ENCODE data around the gene TMEM14B.
"Not testable (repeated sequence)": the region's sequence is repeated elsewhere in the genome, so short reads cannot be mapped to it uniquely, and the experiment has no call there.

TMEM14B gene

DNA sequence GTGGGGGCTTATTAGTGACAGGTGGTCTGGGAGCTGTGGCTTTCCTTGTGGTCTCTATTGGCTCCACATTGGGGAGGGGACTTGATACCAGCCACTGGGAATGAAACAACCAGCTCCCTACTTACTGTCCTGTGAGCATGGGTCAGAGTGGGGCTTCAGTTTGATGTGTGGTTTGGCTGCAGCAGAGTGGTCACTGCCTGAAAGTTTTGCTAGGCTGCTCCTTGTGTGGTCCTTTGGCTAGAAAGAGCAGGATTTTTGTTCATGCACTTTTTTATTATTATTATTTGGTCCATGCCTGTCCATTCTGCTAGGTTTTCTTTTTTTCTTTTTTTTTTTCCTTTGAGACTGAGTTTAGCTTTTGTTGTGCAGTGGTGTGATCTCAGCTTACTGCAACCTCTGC is 7.5 kb upstream of the TMEM14B start:
- TF ChIP-seq, protein P1, sequence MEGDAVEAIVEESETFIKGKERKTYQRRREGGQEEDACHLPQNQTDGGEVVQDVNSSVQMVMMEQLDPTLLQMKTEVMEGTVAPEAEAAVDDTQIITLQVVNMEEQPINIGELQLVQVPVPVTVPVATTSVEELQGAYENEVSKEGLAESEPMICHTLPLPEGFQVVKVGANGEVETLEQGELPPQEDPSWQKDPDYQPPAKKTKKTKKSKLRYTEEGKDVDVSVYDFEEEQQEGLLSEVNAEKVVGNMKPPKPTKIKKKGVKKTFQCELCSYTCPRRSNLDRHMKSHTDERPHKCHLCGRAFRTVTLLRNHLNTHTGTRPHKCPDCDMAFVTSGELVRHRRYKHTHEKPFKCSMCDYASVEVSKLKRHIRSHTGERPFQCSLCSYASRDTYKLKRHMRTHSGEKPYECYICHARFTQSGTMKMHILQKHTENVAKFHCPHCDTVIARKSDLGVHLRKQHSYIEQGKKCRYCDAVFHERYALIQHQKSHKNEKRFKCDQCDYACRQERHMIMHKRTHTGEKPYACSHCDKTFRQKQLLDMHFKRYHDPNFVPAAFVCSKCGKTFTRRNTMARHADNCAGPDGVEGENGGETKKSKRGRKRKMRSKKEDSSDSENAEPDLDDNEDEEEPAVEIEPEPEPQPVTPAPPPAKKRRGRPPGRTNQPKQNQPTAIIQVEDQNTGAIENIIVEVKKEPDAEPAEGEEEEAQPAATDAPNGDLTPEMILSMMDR (IDR thresholded peaks at IDR 0.05; ENCODE audit: insufficient read depth, low read length, poor library complexity, severe bottlenecking): no peak
- no peak for DNase-seq (ENCODE audit: extremely low read depth, insufficient read length)
- H3K36me3 ChIP-seq (ENCODE audit: control insufficient read depth, insufficient read depth, low read length): no peaks in the 10 kb centered on the region
- no peak overlapping the region for H3K4me3 ChIP-seq (replicated peaks; ENCODE audit: low read depth, low read length)
- H3K27me3 ChIP-seq (replicated peaks; ENCODE audit: control insufficient read depth, insufficient read depth, low read length): no peaks in the 10 kb centered on the region

DNA sequence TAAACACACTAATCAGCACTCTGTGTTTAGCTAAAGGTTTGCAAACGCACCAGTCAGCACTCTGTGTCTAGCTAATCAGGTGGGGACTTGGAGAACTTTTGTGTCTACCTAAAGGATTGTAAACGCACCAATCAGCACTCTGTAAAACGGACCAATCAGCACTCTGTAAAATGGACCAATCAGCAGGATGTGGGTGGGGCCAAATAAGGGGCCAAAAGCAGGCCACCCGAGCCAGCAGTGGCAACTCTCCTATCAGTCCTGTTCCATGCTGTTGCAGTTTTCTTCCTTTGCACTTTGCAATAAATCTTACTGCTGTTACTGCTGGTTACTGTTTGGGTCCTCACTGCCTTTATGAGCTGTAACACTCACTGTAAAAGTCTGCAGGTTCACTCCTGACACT is 6.0 kb upstream of the TMEM14B start:
- not testable (repeated sequence) for DNase-seq (ENCODE audit: extremely low read depth, insufficient read length); H3K36me3 ChIP-seq (ENCODE audit: control insufficient read depth, insufficient read depth, low read length); H3K27me3 ChIP-seq (replicated peaks; ENCODE audit: control insufficient read depth, insufficient read depth, low read length); H3K4me3 ChIP-seq (replicated peaks; ENCODE audit: low read depth, low read length)

DNA sequence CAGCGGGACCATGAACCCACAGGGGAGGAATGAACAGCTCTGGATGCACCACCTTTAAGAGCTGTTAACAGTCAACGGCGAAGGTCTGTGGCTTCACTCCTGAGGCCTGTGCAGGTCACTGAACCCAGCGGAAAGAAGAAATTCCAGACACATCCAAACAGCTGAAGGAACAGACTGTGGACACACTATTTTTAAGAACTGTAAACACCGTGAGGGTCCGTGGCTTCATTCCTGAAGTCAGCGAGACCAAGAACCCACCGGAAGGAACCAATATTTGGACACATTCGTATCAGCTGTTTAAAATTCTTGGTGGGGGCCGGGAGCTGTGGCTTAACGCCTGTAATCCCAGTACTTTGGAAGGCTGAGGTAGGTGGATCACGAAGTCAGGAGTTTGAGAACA is 5.4 kb upstream of the TMEM14B start:
- H3K27me3 ChIP-seq (replicated peaks; ENCODE audit: control insufficient read depth, insufficient read depth, low read length): no peaks in the 10 kb centered on the region
- H3K4me3 ChIP-seq (replicated peaks; ENCODE audit: low read depth, low read length): no peak overlapping the region
- TF ChIP-seq, protein P1 (IDR thresholded peaks at IDR 0.05; ENCODE audit: insufficient read depth, low read length, poor library complexity, severe bottlenecking): no peak
- H3K36me3 ChIP-seq (ENCODE audit: control insufficient read depth, insufficient read depth, low read length): no peaks in the 10 kb centered on the region
- no peak for DNase-seq (ENCODE audit: extremely low read depth, insufficient read length)

DNA sequence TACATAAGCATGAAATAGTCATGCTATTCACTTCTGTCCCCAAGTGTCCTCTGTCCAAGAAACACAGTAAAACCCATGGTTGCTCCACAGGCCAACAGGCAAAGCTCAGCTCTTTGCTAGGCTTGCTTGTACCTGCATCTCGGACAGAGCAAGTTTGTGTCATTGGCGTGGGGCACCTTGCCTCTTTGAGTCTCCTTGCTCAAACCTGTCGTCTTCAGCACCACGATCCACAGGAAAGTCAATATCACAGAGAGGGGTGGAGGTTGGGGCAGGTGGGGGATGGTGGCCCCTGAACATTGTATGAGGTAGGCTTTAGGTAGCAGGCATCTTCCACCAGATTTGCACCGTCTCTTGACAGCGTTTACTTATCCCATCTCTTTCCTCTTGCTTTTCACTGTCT is 4.1 kb upstream of the TMEM14B start:
- no peak for DNase-seq (ENCODE audit: extremely low read depth, insufficient read length)
- TF ChIP-seq, protein P1 (IDR thresholded peaks at IDR 0.05; ENCODE audit: insufficient read depth, low read length, poor library complexity, severe bottlenecking): no peak
- Histone ChIP-seq H3K36me3 (ENCODE audit: control insufficient read depth, insufficient read depth, low read length) (no peaks in the 10 kb centered on the region), H3K27me3 (replicated peaks; ENCODE audit: control insufficient read depth, insufficient read depth, low read length) (no peaks in the 10 kb centered on the region), H3K4me3 (replicated peaks; ENCODE audit: low read depth, low read length) (no peak overlapping the region)

DNA sequence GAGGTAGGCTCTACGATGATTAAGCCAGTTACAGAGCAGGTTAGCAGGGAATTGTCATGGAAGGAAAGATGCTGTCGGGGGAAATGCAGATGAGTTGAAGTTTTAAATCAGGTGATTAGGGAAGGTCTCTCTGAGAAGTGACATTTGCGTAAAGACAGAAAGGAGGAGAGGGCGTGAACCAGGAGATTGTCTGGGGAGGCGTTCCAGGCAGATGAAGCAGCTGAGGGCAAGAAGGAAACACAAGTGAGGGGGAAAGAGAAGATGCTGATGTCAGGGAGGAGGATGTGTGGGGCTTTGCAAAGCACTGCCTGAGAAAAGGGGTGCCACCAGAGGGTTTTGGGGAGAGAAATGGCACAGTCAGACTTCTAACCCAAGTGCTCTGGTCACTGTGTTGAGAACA is 2.5 kb upstream of the TMEM14B start:
- Histone ChIP-seq H3K4me3 (replicated peaks; ENCODE audit: low read depth, low read length) (no peak overlapping the region), H3K27me3 (replicated peaks; ENCODE audit: control insufficient read depth, insufficient read depth, low read length) (no peaks in the 10 kb centered on the region), H3K36me3 (ENCODE audit: control insufficient read depth, insufficient read depth, low read length) (no peaks in the 10 kb centered on the region)
- no peak for DNase-seq (ENCODE audit: extremely low read depth, insufficient read length)
- TF ChIP-seq, protein P1 (IDR thresholded peaks at IDR 0.05; ENCODE audit: insufficient read depth, low read length, poor library complexity, severe bottlenecking): no peak

DNA sequence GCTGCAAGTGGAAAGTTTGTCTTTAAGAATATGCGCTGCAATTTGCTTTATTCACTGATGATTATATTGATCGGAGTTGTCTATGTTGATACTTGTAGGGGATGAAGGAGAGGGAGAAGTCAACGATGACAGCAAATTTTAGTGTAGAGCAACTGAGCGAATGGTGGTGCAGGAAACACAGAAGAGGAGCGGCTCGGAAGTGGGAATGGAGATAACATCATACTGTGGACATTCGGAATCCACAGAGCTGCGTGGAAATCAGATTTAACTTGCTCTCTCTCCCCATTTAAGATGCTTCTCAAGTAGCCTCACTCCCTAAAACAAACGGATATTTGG is 722 bp upstream of the TMEM14B start:
- peaks cover 5% of the 10 kb centered on the region for H3K36me3 ChIP-seq (ENCODE audit: control insufficient read depth, insufficient read depth, low read length)
- TF ChIP-seq, protein P1 (IDR thresholded peaks at IDR 0.05; ENCODE audit: insufficient read depth, low read length, poor library complexity, severe bottlenecking): no peak
- DNase-seq (ENCODE audit: extremely low read depth, insufficient read length): no peak
- peak overlapping the region; percentile 87 for H3K4me3 ChIP-seq (replicated peaks; ENCODE audit: low read depth, low read length)
- no peaks in the 10 kb centered on the region for H3K27me3 ChIP-seq (replicated peaks; ENCODE audit: control insufficient read depth, insufficient read depth, low read length)

Measured in GM06990 (cell line).